GM12878 (cell line): ENCODE results near the gene ACKR2. TPM values are rescaled to one million over a fixed set of nuclear protein-coding genes. Genes with fewer than 3 reads are reported as not detected.

ENCODE experiments used
- ATAC-seq: fragments of 200-7000 bp; cut with Tn5 transposase; 3 replicates; pipeline ENCODE4 v1.9.1; 2020; ENCODE audit warnings: mild to moderate bottlenecking, moderate library complexity
- BruUV-seq: library from RNA; stranded (reverse); fragments of 400-500 nt; replicated peaks from 2 replicates; lab custom pipeline; 2021; lab: Mats Ljungman, UMichigan
- CTCF ChIA-PET: fragments of 300-600 bp; sonication (Branson Sonifier 250); formaldehyde crosslinking; extraction: SDS; loops from one replicate; lab custom pipeline; 2021; ENCODE audit warnings: inconsistent platforms; lab: Yijun Ruan, JAX
- POLR2A ChIA-PET: fragments of 350-600 bp; formaldehyde crosslinking; extraction: SDS; loops from one replicate; lab custom pipeline; 2021; ENCODE audit warnings: inconsistent platforms; lab: Charles Lee
- RAD21 ChIA-PET: fragments of 300-600 bp; sonication (Branson Sonifier 250); formaldehyde crosslinking; loops from one replicate; lab custom pipeline; 2023; ENCODE audit warnings: antibody characterized with exemption; ENCODE audit not compliant: unreplicated experiment; lab: Charles Lee
- SMC1A ChIA-PET: fragments of 300-600 bp; sonication (Branson Sonifier 250); formaldehyde crosslinking; loops from one replicate; lab custom pipeline; 2023; ENCODE audit not compliant: unreplicated experiment, uncharacterized antibody; lab: Charles Lee
- DNase-seq: peaks from one replicate; pipeline ENCODE4 v3.0.0-alpha.2; 2011; ENCODE audit warnings: low read depth, low spot score
- FAIRE-seq: peaks from 3 replicates; lab custom pipeline; 2011; peaks lifted over from hg19 to GRCh38; lab: Jason Lieb, UNC
- H2AFZ ChIP-seq: 2 replicates; pipeline ENCODE4 v1.6.0; 2011; ENCODE audit warnings: low read depth, low read length, control low read depth; ENCODE audit not compliant: control insufficient read depth
- H3K27ac ChIP-seq: 2 replicates; pipeline ENCODE4 v1.5.1; 2011; ENCODE audit warnings: control low read depth; ENCODE audit not compliant: control insufficient read depth, insufficient read depth
- H3K27me3 ChIP-seq, 2 experiments: replicated peaks in 1 of 2; 2 replicates each; pipeline versions ENCODE4 v1.6.0 to v1.6.1; 2011; ENCODE audit warnings: low read length in 1 of 2; ENCODE audit not compliant: control insufficient read depth in 2 of 2, insufficient read depth in 2 of 2
- H3K36me3 ChIP-seq, 2 experiments: 2 replicates each; pipeline ENCODE4 v1.5.1; 2011; ENCODE audit warnings: low read length in 1 of 2; ENCODE audit not compliant: control insufficient read depth in 2 of 2, insufficient read depth in 2 of 2
- H3K4me1 ChIP-seq: 2 replicates; pipeline ENCODE4 v1.6.1; 2011; ENCODE audit warnings: mild to moderate bottlenecking, low read length, moderate library complexity, mixed read lengths; ENCODE audit not compliant: control insufficient read depth, insufficient read depth
- H3K4me2 ChIP-seq: 2 replicates; pipeline ENCODE4 v1.6.0; 2011; ENCODE audit warnings: control low read depth; ENCODE audit not compliant: control insufficient read depth, insufficient read depth
- H3K4me3 ChIP-seq: fragments of 200-600 bp; sonication (generic); 2 replicates; pipeline ENCODE4 v1.5.1; 2016
- H3K79me2 ChIP-seq: 2 replicates; pipeline ENCODE4 v1.6.0; 2011; ENCODE audit warnings: low read length; ENCODE audit not compliant: control insufficient read depth, insufficient read depth
- H3K9ac ChIP-seq: 2 replicates; pipeline ENCODE4 v1.8.0; 2011; ENCODE audit warnings: low read length, control low read depth, mixed read lengths; ENCODE audit not compliant: control insufficient read depth, insufficient read depth
- H3K9me3 ChIP-seq: replicated peaks from 3 replicates; pipeline ENCODE4 v1.5.1; 2011; ENCODE audit warnings: mild to moderate bottlenecking, low read length; ENCODE audit not compliant: control insufficient read depth, insufficient read depth
- H4K20me1 ChIP-seq: 2 replicates; pipeline ENCODE4 v1.6.0; 2011; ENCODE audit not compliant: control insufficient read depth, insufficient read depth
- CEBPB ChIP-seq, 2 experiments: fragments of 150-350 bp in 1 of 2; IDR thresholded peaks; 2 replicates each; pipeline ENCODE4 v1.6.1; 2012 to 2014; ENCODE audit warnings: low read depth in 2 of 2, low read length in 2 of 2, borderline replicate concordance in 1 of 2, inconsistent platforms in 1 of 2
- IKZF1 ChIP-seq: fragments of 450-650 bp; conservative IDR thresholded peaks from 2 replicates; pipeline ENCODE4 v1.6.1; 2017; ENCODE audit warnings: antibody characterized with exemption, mild to moderate bottlenecking
- MXI1 ChIP-seq: fragments of 150-350 bp; IDR thresholded peaks from 2 replicates; pipeline ENCODE4 v1.6.1; 2011; ENCODE audit warnings: low read depth, mild to moderate bottlenecking, inconsistent platforms, low read length, improper control_type of control experiment
- MYB ChIP-seq: fragments of 150-350 bp; IDR thresholded peaks from 2 replicates; pipeline ENCODE4 v1.6.1; 2014; ENCODE audit warnings: mild to moderate bottlenecking, low read depth, low read length, borderline replicate concordance
- MYC ChIP-seq: IDR thresholded peaks from 2 replicates; pipeline ENCODE4 v1.6.1; 2011; ENCODE audit warnings: mild to moderate bottlenecking, low read length, moderate library complexity, inconsistent platforms; ENCODE audit not compliant: insufficient read depth, insufficient replicate concordance, insufficient read length, severe bottlenecking
- PAX8 ChIP-seq: fragments of 450-650 bp; IDR thresholded peaks from 2 replicates; pipeline ENCODE4 v1.6.1; 2017; ENCODE audit warnings: mild to moderate bottlenecking, moderate library complexity
- POLR2AphosphoS5 ChIP-seq: IDR thresholded peaks from 2 replicates; pipeline ENCODE4 v1.6.1; 2011; ENCODE audit warnings: mild to moderate bottlenecking, low read length, inconsistent platforms
- WGBS: methylation state at CpG from one replicate; pipeline ENCODE4 v1.1.6; 2016; ENCODE audit warnings: low lambda C conversion rate; ENCODE audit not compliant: insufficient replicate concordance, insufficient coverage; ENCODE audit errors: missing lambda C conversion rate; 5-methylcytosine and 5-hydroxymethylcytosine counted together
- in situ Hi-C: fragments of 300-500 bp; cut with MboI; formaldehyde crosslinking; loops from 9 replicates; pipeline ENCODE4 v1.14.3; 2018; ENCODE audit warnings: mixed read lengths
- intact Hi-C: fragments of 100-400 bp; cut with micrococcal nuclease; formaldehyde crosslinking; loops from one replicate; pipeline ENCODE4 v1.14.2; 2022; ENCODE audit not compliant: unreplicated experiment
- polyA plus RNA-seq, 11 experiments: library from polyadenylated mRNA; depleted of rRNA in 4 of 11; unstranded in 6 of 11; stranded (reverse) in 5 of 11; fragments of >200 nt; fragmentation: Nextera tagmentation in 4 of 11; fragmentation: Illumina TruSeq in 1 of 11; extraction: Ambion mirVana in 4 of 11; extraction: Trizol in 1 of 11; gene quantifications; 1 replicate in 1 of 11; 2 replicates in 10 of 11; pipeline versions ENCODE4 v1.2.1 to v1.2.3, GENCODE V29; 2011 to 2016; ENCODE audit warnings: inconsistent platforms in 2 of 11, missing spikeins in 2 of 11, low read depth in 1 of 11
- total RNA-seq, 4 experiments: library from RNA; depleted of rRNA in 3 of 4; stranded (reverse); fragments of >200 nt in 3 of 4; fragmentation: Illumina TruSeq in 1 of 4; extraction: Trizol in 1 of 4; gene quantifications; 2 replicates each; pipeline versions ENCODE4 v1.2.1 to v1.2.3, GENCODE V29; 2013 to 2021
- TF ChIP-seq, protein P1 (sequence below): fragments of 450-650 bp; IDR thresholded peaks from 2 replicates; pipeline ENCODE4 v1.6.1; 2018; ENCODE audit warnings: borderline replicate concordance, mild to moderate bottlenecking; ENCODE audit not compliant: partially characterized antibody

Gene ACKR2
- total and polyA plus RNA-seq, 10 of the 15 experiments (the other 5 are each of a cell fraction or from before 2014, with no cell fraction given) = 0.05 to 0.91 (median 0.23) TPM; not detected in 2

DNA sequence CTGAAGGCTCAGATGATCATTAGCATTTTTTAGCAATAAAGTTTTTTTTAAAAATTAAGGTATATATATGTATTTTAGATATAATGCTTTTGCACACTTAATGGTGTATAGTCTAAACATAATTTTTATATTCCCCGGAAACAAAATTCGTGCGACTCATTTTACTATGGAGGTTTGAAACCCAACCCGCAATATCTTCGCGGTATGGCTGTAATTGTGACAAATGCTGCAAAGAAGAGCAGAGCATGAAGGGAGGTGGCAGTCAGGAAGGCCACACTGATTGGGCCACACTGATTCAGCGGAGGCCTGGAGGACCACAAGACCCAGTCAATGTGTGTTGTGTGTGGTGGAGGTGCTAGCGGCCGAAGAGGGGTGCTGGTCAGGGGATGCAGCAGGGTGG lies 70.9 kb downstream of the ACKR2 start:
- H3K4me1 ChIP-seq = peaks cover 4% of the 10 kb centered on the region; the same call in 1 of the 2 replicates
- in situ Hi-C loops (no loop called here), intact Hi-C loops (loop anchor here (2.0 kb wide), 1 partner anchor 41 kb away; no protein-coding TSS in a partner anchor)
- no peak overlapping the region for H3K9ac ChIP-seq
- no TSS peak for BruUV-seq
- H3K4me2 ChIP-seq = peak overlapping the region; percentile 58
- no peak overlapping the region for H3K27ac ChIP-seq
- POLR2A ChIA-PET = no interaction called here
- 87% methylated on average over 9 of the region's 9 CpGs for WGBS
- ATAC-seq (no peak), DNase-seq (no peak), FAIRE-seq (no peak)
- CTCF ChIA-PET = interaction anchor here (0.6 to 3.6 kb wide), 2 partner anchors 40 to 94 kb away, joined by 3 to 24 read pairs; no protein-coding TSS in a partner anchor
- peak overlapping the region; percentile 76 for H2AFZ ChIP-seq
- no peaks in the 10 kb centered on the region for H3K79me2 ChIP-seq
- TF ChIP-seq MYC (no peak), PAX8 (no peak), CEBPB (IDR thresholded peaks at IDR 0.05; ENCODE audit: borderline replicate concordance in 1 of 2, low read depth in 2 of 2, low read length in 2 of 2) (no peak), POLR2AphosphoS5 (no peak), IKZF1 (no peak), MYB (no peak), MXI1 (no peak)
- TF ChIP-seq, protein P1, sequence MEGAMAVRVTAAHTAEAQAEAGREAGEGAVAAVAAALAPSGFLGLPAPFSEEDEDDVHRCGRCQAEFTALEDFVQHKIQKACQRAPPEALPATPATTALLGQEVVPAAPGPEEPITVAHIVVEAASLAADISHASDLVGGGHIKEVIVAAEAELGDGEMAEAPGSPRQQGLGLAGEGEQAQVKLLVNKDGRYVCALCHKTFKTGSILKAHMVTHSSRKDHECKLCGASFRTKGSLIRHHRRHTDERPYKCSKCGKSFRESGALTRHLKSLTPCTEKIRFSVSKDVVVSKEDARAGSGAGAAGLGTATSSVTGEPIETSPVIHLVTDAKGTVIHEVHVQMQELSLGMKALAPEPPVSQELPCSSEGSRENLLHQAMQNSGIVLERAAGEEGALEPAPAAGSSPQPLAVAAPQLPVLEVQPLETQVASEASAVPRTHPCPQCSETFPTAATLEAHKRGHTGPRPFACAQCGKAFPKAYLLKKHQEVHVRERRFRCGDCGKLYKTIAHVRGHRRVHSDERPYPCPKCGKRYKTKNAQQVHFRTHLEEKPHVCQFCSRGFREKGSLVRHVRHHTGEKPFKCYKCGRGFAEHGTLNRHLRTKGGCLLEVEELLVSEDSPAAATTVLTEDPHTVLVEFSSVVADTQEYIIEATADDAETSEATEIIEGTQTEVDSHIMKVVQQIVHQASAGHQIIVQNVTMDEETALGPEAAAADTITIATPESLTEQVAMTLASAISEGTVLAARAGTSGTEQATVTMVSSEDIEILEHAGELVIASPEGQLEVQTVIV = no peak
- TF ChIP-seq, all 136 proteins: peak for 0
- Histone ChIP-seq H3K27me3 (no peaks in the 10 kb centered on the region), H3K9me3 (no peaks in the 10 kb centered on the region; the same call in 1 of the 3 replicates), H4K20me1 (no peaks in the 10 kb centered on the region), H3K36me3 (no peaks in the 10 kb centered on the region), H3K4me3 (peak overlapping the region; percentile 64; the same call in 1 of the 2 replicates)
- ChIA-PET SMC1A (interaction anchor here (1.6 to 3.5 kb wide), 2 partner anchors 37 to 41 kb away, joined by 5 to 9 read pairs; no protein-coding TSS in a partner anchor), RAD21 (no interaction called here)
